HG03025 (cell line): Measurements from ENCODE around the gene ATP6V0D1.

ENCODE experiments used
- ATAC-seq: cut with Tn5 transposase; IDR thresholded peaks from one replicate; pipeline ENCODE4 v1.9.1; 2021; ENCODE audit warnings: mild to moderate bottlenecking, moderate library complexity; ENCODE audit not compliant: unreplicated experiment, low FRiP score

Gene ATP6V0D1

GRCh38 chr16:67395458-67396158, 85.3 kb downstream of the ATP6V0D1 start:
- ATAC-seq, result no peak

GRCh38 chr16:67395105-67395457, 85.9 kb downstream of the ATP6V0D1 start:
- ATAC-seq, result no peak

GRCh38 chr16:67394155-67395104, 86.5 kb downstream of the ATP6V0D1 start:
- no peak for ATAC-seq

- no peak for ATAC-seq
Observed at GRCh38 chr16:67393788-67394154, 87.2 kb downstream of the ATP6V0D1 start.

- ATAC-seq, result no peak
Observed at GRCh38 chr16:67393111-67393787, 87.7 kb downstream of the ATP6V0D1 start, which contains the start of gene TPPP3. TSS of gene TPPP3 (minus strand) at chr16:67393498. CDS start at chr16:67391111, 2,387 bp downstream.

- no peak for ATAC-seq
Observed at GRCh38 chr16:67392301-67393059, 88.5 kb downstream of the ATP6V0D1 start.

- ATAC-seq, result no peak
Observed at GRCh38 chr16:67391424-67392300, 89.3 kb downstream of the ATP6V0D1 start.

GRCh38 chr16:67390816-67391423, 90.0 kb downstream of the ATP6V0D1 start:
- no peak for ATAC-seq

GRCh38 chr16:67389911-67390815, 90.8 kb downstream of the ATP6V0D1 start:
- no peak for ATAC-seq

GRCh38 chr16:67388591-67388990, 92.4 kb downstream of the ATP6V0D1 start:
- no peak for ATAC-seq

GRCh38 chr16:67388191-67388590, 92.8 kb downstream of the ATP6V0D1 start:
- no peak for ATAC-seq
